ENCODE measurements around the gene SORCS3.

- TF ChIP-seq CTCF (IDR thresholded peaks at IDR 0.05 in 4 of 5, conservative IDR thresholded peaks at IDR 0.05 in 1 of 5), result no peak
- TF ChIP-seq POLR2A (IDR thresholded peaks at IDR 0.05), result no peak
These were observed 499.5 kb downstream of the SORCS3 start for GRCh38 chr10:105140600-105140999.
